SIG-M5 (cell line): Measurements from ENCODE around the gene ZCCHC24.
"Not testable (repeated sequence)": the region's sequence is repeated elsewhere in the genome, so short reads cannot be mapped to it uniquely, and the experiment has no call there.

Experiments
- DNase-seq: peaks from one replicate; lab custom pipeline; 2025; lab: John Stamatoyannopoulos, UW

The ZCCHC24 gene

DNA sequence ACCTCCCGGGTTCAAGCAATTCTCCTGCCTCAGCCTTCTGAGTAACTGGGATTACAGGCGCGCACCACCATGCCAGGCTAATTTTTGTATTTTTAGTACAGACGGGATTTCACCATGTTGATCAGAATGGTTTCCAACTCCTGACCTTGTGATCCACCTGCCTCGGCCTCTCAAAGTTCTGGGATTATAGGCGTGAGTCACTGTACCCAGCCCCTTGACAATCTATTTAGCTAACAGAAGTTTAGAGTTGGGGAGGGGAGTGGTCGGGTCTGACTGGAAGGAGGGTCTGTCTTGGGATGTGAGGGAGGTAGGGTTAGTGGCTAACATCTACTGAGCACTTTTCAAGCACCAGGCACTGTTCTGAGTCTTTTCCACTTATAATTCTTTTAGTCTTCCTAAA is 27.0 kb upstream of the ZCCHC24 start:
- no peak for DNase-seq

DNA sequence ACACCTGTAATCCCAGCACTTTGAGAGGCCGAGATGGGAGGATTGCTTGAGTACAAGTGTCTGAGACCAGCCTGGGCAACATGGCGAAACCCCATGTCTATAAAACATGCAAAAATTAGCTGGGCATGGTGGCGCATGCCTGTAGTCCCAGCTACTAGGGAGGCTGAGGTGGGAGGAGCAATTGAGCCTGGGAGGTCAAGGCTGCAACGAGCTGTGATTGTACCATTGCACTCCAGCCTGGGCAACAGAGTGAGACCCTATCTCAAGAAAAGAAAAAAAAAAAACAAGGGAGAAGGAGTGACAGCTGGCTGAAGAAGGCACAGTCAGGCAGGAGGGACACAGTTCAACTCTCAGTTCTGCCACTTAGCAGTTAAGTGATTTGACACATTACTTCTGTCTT is 26.4 kb upstream of the ZCCHC24 start:
- DNase-seq, result no peak

GRCh38 chr10:79470096-79470495 is 24.7 kb upstream of the ZCCHC24 start:
- DNase-seq, result no peak

- no peak for DNase-seq
Measured at GRCh38 chr10:79468841-79469585, 23.6 kb upstream of the ZCCHC24 start.

- DNase-seq, result no peak
Measured at GRCh38 chr10:79468015-79468560, 22.7 kb upstream of the ZCCHC24 start.

- DNase-seq, result no peak
Measured at GRCh38 chr10:79465341-79465740, 19.9 kb upstream of the ZCCHC24 start.

DNA sequence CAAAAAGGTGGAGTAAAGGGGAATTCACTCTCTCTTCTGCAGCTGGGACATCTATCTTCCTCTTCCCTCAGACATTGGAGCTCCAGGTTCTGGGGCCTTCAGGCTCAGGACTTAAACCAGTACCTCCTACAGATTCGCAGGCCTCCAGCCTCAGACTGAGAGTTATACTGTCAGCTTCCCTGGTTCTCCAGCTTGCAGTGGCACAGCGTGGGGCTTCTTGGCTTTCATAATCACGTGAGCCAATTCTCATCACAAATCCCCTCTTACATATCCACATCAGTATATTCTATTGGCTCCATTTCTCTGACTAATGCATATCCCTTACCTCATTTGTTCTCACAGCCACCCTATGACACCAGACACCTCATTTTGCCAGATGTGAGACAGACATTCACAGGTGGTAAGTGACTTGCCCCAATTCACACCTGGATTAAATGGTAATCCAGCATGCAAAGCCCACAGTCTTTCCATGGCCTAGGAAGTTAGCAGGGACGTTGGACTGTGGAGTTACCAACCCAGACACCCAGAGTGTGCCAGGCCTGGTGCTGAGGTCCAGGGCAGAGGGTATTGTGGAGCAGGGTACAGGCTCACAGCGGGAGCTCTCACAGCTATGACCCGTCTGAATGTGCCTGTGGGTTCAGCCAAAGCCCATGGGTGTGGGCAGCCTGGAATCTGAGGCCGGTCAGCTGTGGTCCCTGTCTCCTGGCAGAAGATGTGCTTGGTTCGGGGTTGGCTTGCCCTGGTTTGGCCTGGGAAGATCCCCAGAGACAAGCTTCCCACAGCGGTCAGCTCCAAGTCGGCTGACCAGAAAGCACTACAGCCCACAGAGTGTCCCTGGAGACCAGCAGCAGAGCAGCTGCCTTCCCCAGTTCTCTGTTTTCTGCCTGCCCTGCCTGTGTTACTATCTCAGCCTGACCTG is 18.4 kb upstream of the ZCCHC24 start:
- DNase-seq, result no peak

DNA sequence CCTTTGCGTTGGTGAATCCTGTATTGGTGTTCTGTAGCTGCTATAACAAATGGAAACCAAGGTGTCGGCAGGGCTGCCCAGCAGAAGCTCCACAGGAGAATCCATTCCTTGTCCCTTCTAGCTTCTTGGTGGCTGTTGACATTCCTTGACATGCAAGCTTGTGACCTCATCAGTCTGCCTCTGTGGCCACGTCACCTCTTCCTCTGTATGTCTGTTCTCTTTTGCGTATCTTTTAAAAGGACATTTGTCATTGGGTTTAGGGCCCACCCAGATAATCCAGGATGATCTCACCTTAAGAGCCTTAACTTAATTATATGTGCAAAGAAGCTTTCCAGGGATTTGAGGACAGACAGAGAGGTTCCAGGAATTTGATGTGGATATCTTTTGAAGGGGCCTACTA is 15.3 kb upstream of the ZCCHC24 start:
- DNase-seq, result no peak

DNA sequence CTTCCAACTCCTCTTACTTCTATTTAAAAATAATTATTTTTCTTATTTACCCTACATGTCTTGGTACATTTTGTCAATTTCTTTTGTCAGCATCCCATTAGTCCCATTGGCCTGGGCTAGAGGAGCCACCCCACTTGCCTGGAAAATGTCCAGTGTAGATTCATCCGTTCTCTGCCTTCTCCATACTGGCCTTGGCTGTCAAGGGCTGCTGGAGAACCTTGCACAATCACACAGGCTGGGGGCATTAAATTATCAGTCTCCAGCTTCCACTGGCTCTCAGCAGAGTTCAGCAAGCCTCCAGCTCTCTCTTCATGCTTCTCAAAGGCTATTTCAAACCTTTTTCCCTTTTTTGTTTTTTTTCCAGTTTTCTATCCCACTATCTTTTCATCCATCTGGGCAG is 13.8 kb upstream of the ZCCHC24 start:
- no peak for DNase-seq

DNA sequence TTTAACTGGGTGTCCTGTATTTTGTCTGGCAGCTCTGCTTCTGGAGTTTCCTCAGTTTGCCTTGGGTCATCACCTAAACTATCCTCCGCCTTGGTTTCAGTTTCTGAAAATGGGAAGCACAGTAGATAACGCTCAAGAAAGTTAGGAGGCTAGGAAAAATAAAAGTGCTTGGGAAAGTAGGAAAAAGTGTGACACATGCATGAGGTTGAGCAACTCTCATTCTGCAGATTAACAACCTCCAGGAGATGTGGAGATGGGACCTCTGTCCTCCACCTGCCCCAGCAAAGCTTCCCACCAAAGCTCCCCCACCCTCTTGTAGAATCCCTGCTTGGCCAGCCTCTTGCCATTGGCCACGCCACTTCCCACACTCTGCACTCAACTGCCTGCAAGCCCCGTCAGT is 13.1 kb upstream of the ZCCHC24 start:
- DNase-seq, result no peak

DNA sequence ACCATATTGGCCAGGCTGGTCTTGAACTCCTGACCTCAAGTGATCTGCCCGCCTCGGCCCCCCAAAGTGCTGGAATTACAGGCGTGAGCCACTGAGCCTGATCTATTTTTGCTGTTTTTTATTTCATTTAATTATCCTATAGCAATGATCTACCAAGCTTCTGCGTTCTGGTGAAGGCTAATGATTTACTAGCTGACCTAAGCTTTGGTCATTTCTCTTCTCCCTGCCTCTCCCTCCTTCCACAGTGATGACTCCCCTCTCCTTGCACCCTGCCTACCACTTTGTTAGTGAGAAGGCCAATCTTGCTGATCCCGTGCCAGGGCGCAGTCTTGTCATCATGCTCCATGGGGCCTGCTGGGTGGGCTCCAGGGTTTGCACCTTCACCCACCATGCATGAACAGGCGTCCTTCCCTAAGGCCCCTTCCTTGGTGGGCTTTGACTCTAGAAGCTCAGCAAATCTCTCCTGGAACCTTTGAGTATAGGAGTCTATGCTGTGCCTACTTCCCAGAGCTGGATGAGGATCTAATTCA is 11.9 kb upstream of the ZCCHC24 start:
- DNase-seq, result no peak

DNA sequence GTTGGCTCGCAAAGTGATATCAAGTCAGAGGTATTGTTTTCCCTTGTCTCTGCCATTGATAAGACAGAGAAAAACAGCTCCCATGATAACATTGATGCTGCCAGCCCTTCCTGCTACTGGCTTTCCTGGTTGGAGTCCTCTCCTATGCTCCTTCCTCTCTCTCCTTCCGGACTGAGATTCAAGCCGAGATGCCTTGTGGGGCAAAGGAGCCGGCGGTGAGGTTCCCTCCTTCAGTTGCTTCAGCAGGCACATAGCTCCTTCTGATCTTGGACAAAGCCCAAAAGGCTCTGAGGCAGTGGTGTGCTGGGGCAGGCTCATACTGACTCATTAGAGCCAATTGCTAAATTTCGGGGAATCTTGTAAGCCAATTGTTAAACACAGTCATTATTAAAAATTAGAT is 8.8 kb upstream of the ZCCHC24 start:
- DNase-seq, result no peak

GRCh38 chr10:79453392-79453791 is 8.0 kb upstream of the ZCCHC24 start:
- no peak for DNase-seq

DNA sequence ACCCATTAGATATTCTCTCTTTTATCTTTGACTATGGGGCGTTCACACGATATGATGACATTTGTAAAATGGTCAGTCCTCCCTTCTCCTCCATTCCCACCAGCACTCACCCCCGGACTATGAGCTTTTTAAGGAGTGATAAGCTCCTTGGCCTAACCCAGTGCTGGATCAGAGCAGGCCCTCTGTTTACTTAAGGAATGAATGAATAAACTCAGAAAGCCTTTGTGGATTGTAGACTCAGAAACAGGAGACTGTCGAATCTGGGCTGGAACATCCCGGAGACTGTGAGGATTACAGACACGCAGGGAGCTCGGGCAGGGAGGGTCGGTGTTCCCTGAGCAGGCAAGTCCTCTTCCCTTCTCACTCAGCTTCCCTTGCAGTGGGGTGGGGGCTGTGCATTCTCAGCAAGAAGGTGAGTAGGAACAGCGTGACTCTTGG is 6.8 kb upstream of the ZCCHC24 start:
- no peak for DNase-seq

DNA sequence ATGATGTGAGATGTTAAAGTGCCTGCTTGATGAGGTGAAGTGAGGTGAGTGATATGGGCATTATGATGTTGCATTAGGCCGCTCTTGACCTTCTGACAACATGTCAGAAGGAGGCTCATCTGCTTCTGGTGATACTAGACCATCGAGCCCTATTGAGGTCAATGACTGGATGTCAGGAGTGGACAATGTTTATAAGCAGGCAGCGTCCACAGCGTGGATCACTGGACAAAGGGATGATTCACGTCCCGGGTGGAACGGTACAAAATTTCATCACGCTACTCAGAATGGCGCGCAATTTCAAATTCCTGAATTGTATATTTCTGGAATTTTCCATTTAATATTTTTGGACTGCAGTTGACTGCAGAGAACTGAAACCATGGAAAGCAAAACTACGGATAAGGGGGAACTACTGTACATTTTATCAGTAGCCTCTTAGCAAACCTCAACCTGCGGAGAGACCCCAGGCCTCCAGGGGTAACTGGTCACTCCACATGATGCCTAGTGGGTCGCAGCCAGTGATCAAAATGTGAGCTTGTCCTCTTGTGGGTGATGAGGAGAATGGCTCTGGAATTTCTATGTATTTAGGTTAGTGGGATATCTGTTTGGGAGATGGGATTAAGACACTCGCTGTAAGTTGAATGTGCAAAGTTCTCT is 5.7 kb upstream of the ZCCHC24 start:
- no peak for DNase-seq

GRCh38 chr10:79449181-79450146 is 4.0 kb upstream of the ZCCHC24 start:
- DNase-seq, result no peak

DNA sequence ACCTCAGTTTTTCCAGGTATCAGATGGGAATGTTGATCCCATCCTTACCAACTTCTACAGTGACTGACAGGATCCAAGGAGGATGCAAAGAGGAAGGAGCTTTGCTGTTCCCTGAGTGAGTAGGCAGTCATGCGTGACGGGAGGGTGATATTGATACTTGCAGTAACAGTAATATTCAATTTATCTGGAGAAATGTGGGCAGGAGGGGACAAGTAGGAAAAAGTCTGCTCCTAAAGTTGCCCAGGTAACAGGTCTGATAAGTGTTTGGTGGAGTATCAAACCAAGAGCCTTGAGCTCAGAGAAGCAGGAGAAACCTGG is 3.3 kb upstream of the ZCCHC24 start:
- DNase-seq, result no peak

DNA sequence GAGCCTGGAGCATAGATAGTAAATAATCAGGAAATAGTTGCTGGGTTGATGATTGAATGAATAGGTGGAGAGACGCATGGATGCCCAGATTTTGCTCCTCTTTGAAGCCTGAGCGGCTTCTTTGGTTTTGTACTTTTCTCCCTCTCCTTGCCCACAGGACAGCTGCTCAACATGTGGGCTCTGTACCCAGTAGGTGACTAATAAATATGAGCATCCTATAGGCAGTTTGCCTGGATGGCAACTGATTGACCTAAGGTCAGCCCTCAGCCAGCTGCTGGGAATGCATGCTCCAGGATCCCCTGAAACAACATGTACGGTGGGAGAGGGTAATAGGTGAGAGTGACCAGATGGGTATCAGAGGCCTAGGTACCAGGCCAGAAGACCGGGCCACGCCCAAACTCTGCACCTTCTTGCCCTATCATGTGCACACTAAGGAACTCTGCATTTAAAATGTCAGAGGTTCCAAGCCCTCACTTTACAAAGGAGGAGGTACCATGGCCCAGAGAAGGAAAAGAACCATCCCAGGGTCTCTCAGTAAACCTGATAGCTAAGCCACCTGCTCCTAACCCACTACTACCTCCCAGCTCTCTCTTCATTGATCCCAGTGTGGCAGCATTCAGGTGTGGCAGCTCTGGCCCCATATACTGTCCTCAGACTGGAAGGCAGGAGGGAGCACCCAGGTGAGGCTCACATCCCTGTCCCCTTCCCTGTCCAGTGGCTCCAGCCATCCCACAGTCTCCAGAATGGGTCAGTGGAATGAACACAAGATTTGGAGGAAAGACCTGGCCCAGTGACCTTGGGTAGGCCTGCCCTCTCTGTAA is 2.7 kb upstream of the ZCCHC24 start:
- no peak for DNase-seq

DNA sequence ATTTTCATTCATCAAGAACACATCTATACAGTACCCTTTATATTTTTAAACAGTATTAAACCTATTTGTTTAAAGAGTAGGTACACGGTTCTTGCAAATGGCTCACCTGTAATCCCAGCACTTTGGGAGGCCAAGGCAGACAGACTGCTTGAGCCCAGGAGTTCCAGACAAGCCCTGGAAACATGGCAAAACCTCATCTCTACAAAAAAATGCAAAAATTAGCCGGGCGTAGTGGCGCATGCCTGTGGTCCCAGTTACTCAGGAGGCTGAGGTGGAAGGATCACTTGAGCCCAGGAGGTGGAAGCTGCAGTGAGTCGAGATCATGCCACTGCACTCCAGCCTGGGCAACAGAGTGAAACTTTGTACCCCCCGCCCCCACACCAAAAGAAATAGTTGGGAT is 1.8 kb upstream of the ZCCHC24 start:
- DNase-seq, result not testable (repeated sequence)

GRCh38 chr10:79446758-79447084 is 1.3 kb upstream of the ZCCHC24 start:
- DNase-seq, result no peak
